NT2/D1 (cell line): ENCODE results near the gene NOTCH2.
"Not testable (repeated sequence)": the region's sequence is repeated elsewhere in the genome, so short reads cannot be mapped to it uniquely, and the experiment has no call there.

ENCODE experiments used
- SUZ12 ChIP-seq: IDR thresholded peaks from 2 replicates; pipeline ENCODE4 v1.6.1; 2011; ENCODE audit not compliant: insufficient read length, insufficient read depth; ENCODE audit errors: extremely low read depth
- YY1 ChIP-seq: IDR thresholded peaks from 2 replicates; pipeline ENCODE4 v1.6.1; 2011; ENCODE audit not compliant: insufficient read length, insufficient read depth
- ZNF274 ChIP-seq: IDR thresholded peaks from 2 replicates; pipeline ENCODE4 v1.6.1; 2011; ENCODE audit warnings: mild to moderate bottlenecking, low read depth, low read length

GRCh38 chr1:120113134-120113533 lies 43.7 kb upstream of the NOTCH2 start:
- TF ChIP-seq SUZ12, YY1, ZNF274: not testable (repeated sequence)
